Astrocyte (in vitro differentiated cells and primary cell): ENCODE results near the gene HOXA7. TPM values are rescaled to one million over a fixed set of nuclear protein-coding genes. Genes with fewer than 3 reads are reported as not detected.

ENCODE experiments used
- DNase-seq: peaks from one replicate; pipeline ENCODE4 v3.0.0-alpha.2; 2010; ENCODE audit warnings: low read depth
- FAIRE-seq: peaks from 2 replicates; lab custom pipeline; 2011; peaks lifted over from hg19 to GRCh38; lab: Jason Lieb, UNC
- H2AFZ ChIP-seq: 2 replicates; pipeline ENCODE4 v1.6.0; 2012; ENCODE audit warnings: low read depth, low read length, inconsistent platforms
- H3K27ac ChIP-seq: 2 replicates; pipeline ENCODE4 v1.5.1; 2011; ENCODE audit warnings: low read depth, low read length, inconsistent platforms
- H3K27me3 ChIP-seq: 2 replicates; pipeline ENCODE4 v1.6.0; 2011; ENCODE audit warnings: low read length, inconsistent platforms; ENCODE audit not compliant: insufficient read depth
- H3K36me3 ChIP-seq: 2 replicates; pipeline ENCODE4 v1.5.1; 2011; ENCODE audit warnings: low read length, inconsistent platforms; ENCODE audit not compliant: insufficient read depth
- H3K4me1 ChIP-seq: 2 replicates; pipeline ENCODE4 v1.5.1; 2011; ENCODE audit warnings: low read length, inconsistent platforms; ENCODE audit not compliant: insufficient read depth
- H3K4me2 ChIP-seq: 2 replicates; pipeline ENCODE4 v1.6.0; 2012; ENCODE audit warnings: low read length, inconsistent platforms
- H3K4me3 ChIP-seq: 2 replicates; pipeline ENCODE4 v1.5.1; 2011; ENCODE audit warnings: low read depth, mild to moderate bottlenecking, low read length, inconsistent platforms; ENCODE audit not compliant: insufficient read depth
- H3K79me2 ChIP-seq: 2 replicates; pipeline ENCODE4 v1.6.0; 2012; ENCODE audit warnings: mild to moderate bottlenecking, low read length, inconsistent platforms; ENCODE audit not compliant: insufficient read depth
- H3K9ac ChIP-seq: 2 replicates; pipeline ENCODE4 v1.6.0; 2012; ENCODE audit warnings: mild to moderate bottlenecking, low read length, inconsistent platforms
- H3K9me3 ChIP-seq: 2 replicates; pipeline ENCODE4 v1.5.1; 2012; ENCODE audit warnings: low read depth, mild to moderate bottlenecking, low read length, inconsistent platforms; ENCODE audit not compliant: insufficient read depth
- H4K20me1 ChIP-seq: 2 replicates; pipeline ENCODE4 v1.6.0; 2012; ENCODE audit warnings: low read length, inconsistent platforms; ENCODE audit not compliant: insufficient read depth
- H3K27ac Mint-ChIP-seq: one replicate; pipeline ENCODE4 v1.8.0; 2021; ENCODE audit warnings: mild to moderate bottlenecking, mixed read lengths; ENCODE audit not compliant: unreplicated experiment
- H3K27me3 Mint-ChIP-seq: one replicate; pipeline ENCODE4 v1.8.0; 2021; ENCODE audit warnings: low read depth, mixed read lengths; ENCODE audit not compliant: unreplicated experiment
- H3K36me3 Mint-ChIP-seq: one replicate; pipeline ENCODE4 v1.8.0; 2021; ENCODE audit warnings: low read depth, mixed read lengths; ENCODE audit not compliant: unreplicated experiment
- H3K4me1 Mint-ChIP-seq: one replicate; pipeline ENCODE4 v1.8.0; 2021; ENCODE audit warnings: low read depth, mixed read lengths; ENCODE audit not compliant: unreplicated experiment
- H3K4me3 Mint-ChIP-seq: one replicate; pipeline ENCODE4 v1.8.0; 2021; ENCODE audit warnings: mild to moderate bottlenecking, moderate library complexity, mixed read lengths; ENCODE audit not compliant: unreplicated experiment
- H3K9me3 Mint-ChIP-seq: one replicate; pipeline ENCODE4 v1.8.0; 2021; ENCODE audit warnings: mild to moderate bottlenecking, mixed read lengths; ENCODE audit not compliant: unreplicated experiment
- CTCF ChIP-seq: IDR thresholded peaks from 2 replicates; pipeline ENCODE4 v1.5.1; 2011; ENCODE audit warnings: low read depth, mild to moderate bottlenecking, inconsistent platforms, low read length, moderate library complexity; ENCODE audit not compliant: insufficient read depth
- EZH2 ChIP-seq: IDR thresholded peaks from 2 replicates; pipeline ENCODE4 v1.6.1; 2012; ENCODE audit warnings: mild to moderate bottlenecking, low read length, inconsistent platforms; ENCODE audit not compliant: insufficient read depth
- total RNA-seq: library from RNA; stranded (reverse); gene quantifications from 2 replicates; pipeline ENCODE4 v1.2.1, GENCODE V29; 2021

The HOXA7 gene
- total RNA-seq, 1 donor from 2014 or later = not detected

DNA sequence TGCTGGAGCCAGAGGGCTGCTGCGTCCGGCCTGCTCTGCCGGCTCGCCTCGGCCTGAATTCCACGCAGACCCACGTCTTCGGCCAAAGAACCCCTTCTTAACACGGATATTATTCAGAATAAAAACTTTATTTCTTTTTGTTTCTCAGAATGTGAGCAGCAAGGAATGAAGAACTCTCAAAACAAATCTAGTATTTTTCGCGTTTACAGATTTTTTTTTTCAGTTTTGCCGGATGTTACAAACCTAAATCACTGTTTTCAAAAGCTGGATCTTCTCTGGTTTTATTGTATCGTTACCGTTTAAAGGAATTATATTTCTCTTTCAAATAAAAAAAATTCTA is 49.6 kb downstream of the HOXA7 start:
- Histone ChIP-seq H3K9me3 (no peaks in the 10 kb centered on the region), H4K20me1 (no peaks in the 10 kb centered on the region), H3K4me3 (peak overlapping the region; percentile 41), H3K27me3 (peaks cover 60% of the 10 kb centered on the region), H3K4me2 (peak overlapping the region; percentile 91), H3K36me3 (no peaks in the 10 kb centered on the region), H3K27ac (peak overlapping the region; percentile 65), H3K9ac (peak overlapping the region; percentile 68), H3K4me1 (peaks cover 42% of the 10 kb centered on the region), H3K79me2 (peaks cover 30% of the 10 kb centered on the region), H2AFZ (no peak overlapping the region)
- Mint-ChIP-seq H3K27me3 (peaks cover 88% of the 10 kb centered on the region), H3K4me1 (no peaks in the 10 kb centered on the region), H3K9me3 (peaks cover 34% of the 10 kb centered on the region), H3K4me3 (no peak overlapping the region), H3K36me3 (peaks cover 6% of the 10 kb centered on the region), H3K27ac (no peak overlapping the region)
- FAIRE-seq (no peak), DNase-seq (no peak)
- TF ChIP-seq EZH2 (no peak), CTCF (no peak)

GRCh38 chr7:27106181-27106900 is 50.1 kb downstream of the HOXA7 start:
- no peak overlapping the region for H3K27ac Mint-ChIP-seq
- H3K4me3 ChIP-seq = peak overlapping the region; percentile 41
- DNase-seq = peak; percentile 52
- FAIRE-seq = no peak
- peaks cover 88% of the 10 kb centered on the region for H3K27me3 Mint-ChIP-seq
- no peaks in the 10 kb centered on the region for H4K20me1 ChIP-seq
- peaks cover 42% of the 10 kb centered on the region for H3K4me1 ChIP-seq
- H2AFZ ChIP-seq = no peak overlapping the region
- peak overlapping the region; percentile 91 for H3K4me2 ChIP-seq
- no peak overlapping the region for H3K4me3 Mint-ChIP-seq
- peaks cover 6% of the 10 kb centered on the region for H3K36me3 Mint-ChIP-seq
- no peaks in the 10 kb centered on the region for H3K9me3 ChIP-seq
- H3K36me3 ChIP-seq = no peaks in the 10 kb centered on the region
- H3K27ac ChIP-seq = peak overlapping the region; percentile 65
- peaks cover 24% of the 10 kb centered on the region for H3K79me2 ChIP-seq
- no peak for TF ChIP-seq CTCF
- TF ChIP-seq EZH2 = peak; percentile 50
- H3K9me3 Mint-ChIP-seq = peaks cover 38% of the 10 kb centered on the region
- H3K4me1 Mint-ChIP-seq = no peaks in the 10 kb centered on the region
- peaks cover 64% of the 10 kb centered on the region for H3K27me3 ChIP-seq
- peak overlapping the region; percentile 68 for H3K9ac ChIP-seq
